Measurements from ENCODE around the gene COPB1. TPM values are rescaled to one million over a fixed set of nuclear protein-coding genes. Genes with fewer than 3 reads are reported as not detected.

COPB1 gene
- total and polyA plus RNA-seq, 2 of the 13 experiments (the other 11 are each of a cell fraction or from before 2014, with no cell fraction given), result 114 to 195 TPM

GRCh38 chr11:14520747-14521151, 21.1 kb upstream of the COPB1 start (continued):
- TF ChIP-seq YEATS4 (CRISPR knock-in tag; IDR thresholded peaks at IDR 0.05; ENCODE audit: borderline replicate concordance) (no peak), ZBTB40 (IDR thresholded peaks at IDR 0.05) (peak; percentile 76), ZBTB40 (CRISPR knock-in tag; IDR thresholded peaks at IDR 0.05) (no peak), HES4 (CRISPR knock-in tag; IDR thresholded peaks at IDR 0.05; ENCODE audit: borderline replicate concordance) (no peak), MEIS2 (CRISPR knock-in tag; IDR thresholded peaks at IDR 0.05) (no peak), PRDM4 (CRISPR knock-in tag; IDR thresholded peaks at IDR 0.05; ENCODE audit: borderline replicate concordance) (no peak), RAD21 (CRISPR knock-in tag; IDR thresholded peaks at IDR 0.05) (no peak), ZNF670 (CRISPR knock-in tag; IDR thresholded peaks at IDR 0.05; ENCODE audit: borderline replicate concordance) (no peak), MLXIP (CRISPR knock-in tag; IDR thresholded peaks at IDR 0.05; ENCODE audit: borderline replicate concordance) (no peak), MYNN (CRISPR knock-in tag; IDR thresholded peaks at IDR 0.05; ENCODE audit: low read depth) (no peak), MEIS1 (CRISPR knock-in tag; IDR thresholded peaks at IDR 0.05; ENCODE audit: borderline replicate concordance) (0 out of 2 replicates have a peak, but pooled peaks have one; percentile 1), RCOR2 (CRISPR knock-in tag; IDR thresholded peaks at IDR 0.05) (0 out of 2 replicates have a peak, but pooled peaks have one; percentile 6), ZNF292 (CRISPR knock-in tag; IDR thresholded peaks at IDR 0.05; ENCODE audit: borderline replicate concordance, low read depth) (0 out of 2 replicates have a peak, but pooled peaks have one; percentile 13), ZNF652 (CRISPR knock-in tag; IDR thresholded peaks at IDR 0.05; ENCODE audit: borderline replicate concordance, low read depth) (peak; percentile 35; the same call in 1 of the 2 replicates), HNF4A (CRISPR knock-in tag; IDR thresholded peaks at IDR 0.05) (0 out of 2 replicates have a peak, but pooled peaks have one; percentile 8)
